Activated naive CD4-positive, alpha-beta T cell treated with anti-CD3 and anti-CD28 coated beads for 36 hours (primary cell): ENCODE results near the gene CALCOCO2. TPM values are rescaled to one million over a fixed set of nuclear protein-coding genes. Genes with fewer than 3 reads are reported as not detected.
A peak's percentile ranks its signal among the peaks of the same experiment; 100 is the strongest.
"Not testable (repeated sequence)": the region's sequence is repeated elsewhere in the genome, so short reads cannot be mapped to it uniquely, and the experiment has no call there.

Source experiments
- CTCF ChIA-PET: fragments of 350-600 bp; sonication (Branson Sonifier 250); formaldehyde crosslinking; loops from one replicate; lab custom pipeline; 2021; ENCODE audit warnings: antibody characterized with exemption; lab: Charles Lee
- DNase-seq: peaks from one replicate; pipeline ENCODE4 v3.0.0-alpha.2; 2020
- H3K27ac Mint-ChIP-seq: one replicate; pipeline ENCODE4 v1.8.0; 2021; ENCODE audit warnings: mild to moderate bottlenecking, mixed read lengths
- H3K27me3 Mint-ChIP-seq: one replicate; pipeline ENCODE4 v1.8.0; 2021; ENCODE audit warnings: low read depth, mixed read lengths
- H3K36me3 Mint-ChIP-seq: one replicate; pipeline ENCODE4 v1.8.0; 2021; ENCODE audit warnings: low read depth, mixed read lengths
- H3K4me1 Mint-ChIP-seq: one replicate; pipeline ENCODE4 v1.8.0; 2021; ENCODE audit warnings: low read depth, mixed read lengths
- H3K4me3 Mint-ChIP-seq: one replicate; pipeline ENCODE4 v1.8.0; 2021; ENCODE audit warnings: mild to moderate bottlenecking, moderate library complexity, mixed read lengths
- H3K9me3 Mint-ChIP-seq: one replicate; pipeline ENCODE4 v1.8.0; 2021; ENCODE audit warnings: mixed read lengths
- intact Hi-C: fragments of 100-400 bp; cut with micrococcal nuclease; formaldehyde crosslinking; loops from one replicate; pipeline ENCODE4 v1.15.1; 2023
- total RNA-seq, 2 experiments: library from RNA; stranded (reverse); gene quantifications; one replicate each; pipeline ENCODE4 v1.2.3, GENCODE V29; 2021

The CALCOCO2 gene
- total RNA-seq, 2 experiments from 2014 or later, result 78.2 to 80.3 TPM

DNA sequence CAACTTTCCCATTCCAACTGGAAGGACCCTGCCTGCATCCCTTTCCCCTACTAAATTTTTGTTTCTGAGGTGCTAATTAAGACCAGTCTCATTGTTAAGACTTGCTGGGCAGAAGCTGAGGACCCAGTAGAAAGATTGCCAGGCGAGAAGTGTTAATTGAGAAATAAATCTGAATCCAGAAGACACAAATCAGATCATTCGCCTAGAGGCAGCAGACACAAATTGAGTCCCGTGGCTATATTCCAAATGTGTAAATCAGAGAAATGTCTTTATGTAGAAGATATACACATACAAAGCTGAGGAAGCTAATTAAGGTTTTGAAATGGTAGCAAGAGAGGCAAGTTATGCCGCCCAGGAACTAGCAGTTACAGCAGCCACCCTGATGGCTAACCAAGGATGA, 29.6 kb downstream of the CALCOCO2 start:
- peaks cover 28% of the 10 kb centered on the region for H3K36me3 Mint-ChIP-seq

DNA sequence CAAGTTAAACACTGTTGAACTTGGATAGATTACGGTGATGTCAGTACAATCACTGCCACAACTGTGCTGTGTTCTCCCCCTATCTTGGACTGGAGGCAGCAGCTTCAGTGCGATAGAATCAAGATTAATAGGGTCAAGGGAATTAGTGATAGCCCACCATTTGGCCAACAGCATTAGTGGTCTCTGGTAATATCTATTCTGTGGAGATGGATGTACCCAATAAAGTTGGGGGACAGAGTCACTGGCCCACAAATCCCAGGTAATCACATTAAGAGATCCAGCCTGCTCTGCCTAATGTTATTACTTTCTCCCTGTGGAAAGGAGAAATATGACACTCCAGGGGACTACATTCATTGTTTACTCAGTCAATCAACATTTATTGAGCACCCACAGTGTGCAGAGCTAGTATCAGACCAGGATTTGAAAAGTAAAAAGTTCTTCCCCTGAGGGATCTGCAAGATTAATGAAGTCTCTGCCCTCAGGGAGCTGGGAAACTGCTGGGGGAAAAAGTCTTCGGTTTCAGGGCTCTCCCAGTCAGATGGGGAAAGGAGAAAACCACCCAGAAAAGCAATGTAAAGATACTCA, 38.2 kb downstream of the CALCOCO2 start:
- peaks cover 8% of the 10 kb centered on the region for H3K36me3 Mint-ChIP-seq
- no peaks in the 10 kb centered on the region for H3K9me3 Mint-ChIP-seq
- H3K27ac Mint-ChIP-seq, result no peak overlapping the region
- no peak for DNase-seq
- CTCF ChIA-PET, result interaction anchor here (0.6 to 13.9 kb wide), 6 partner anchors 10 to 137 kb away, joined by 3 to 348 read pairs (median 5); partner anchors contain the start of gene TTLL6
- peaks cover 4% of the 10 kb centered on the region for H3K4me1 Mint-ChIP-seq
- H3K27me3 Mint-ChIP-seq, result no peaks in the 10 kb centered on the region
- intact Hi-C loops, result no loop called here
- no peak overlapping the region for H3K4me3 Mint-ChIP-seq

More for the DNA sequence above, 29.6 kb downstream of the CALCOCO2 start:
- Mint-ChIP-seq H3K4me3 (no peak overlapping the region), H3K9me3 (no peaks in the 10 kb centered on the region), H3K27me3 (no peaks in the 10 kb centered on the region), H3K27ac (no peak overlapping the region), H3K4me1 (no peaks in the 10 kb centered on the region)
- no peak for DNase-seq
- CTCF ChIA-PET, result interaction anchor here (0.6 to 1.2 kb wide), 2 partner anchors 20 to 56 kb away, joined by 3 read pairs; no protein-coding TSS in a partner anchor
- intact Hi-C loops, result no loop called here

DNA sequence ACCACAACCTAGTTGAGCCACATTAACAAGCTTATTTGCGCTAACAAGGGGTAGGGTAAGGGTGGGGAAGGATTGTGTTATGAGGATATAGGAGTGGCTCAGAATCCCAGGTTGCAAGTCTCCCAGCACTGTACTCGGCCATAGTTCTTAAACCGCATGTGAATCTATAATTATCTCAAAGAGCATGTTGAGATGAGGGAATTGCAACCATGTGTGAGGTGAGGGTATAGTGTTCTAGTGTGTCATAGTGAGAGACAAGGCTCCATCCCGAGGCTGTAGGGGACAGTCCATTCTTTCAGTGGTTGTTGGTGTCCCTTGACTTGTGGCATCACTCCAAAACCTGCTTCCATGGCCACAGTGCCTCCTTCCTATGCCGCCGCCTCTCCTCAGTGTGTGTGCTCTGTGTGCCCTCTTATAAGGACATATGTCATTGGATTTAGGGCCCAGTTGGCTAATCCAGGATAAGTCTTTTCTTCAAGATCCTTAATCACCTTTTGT, 39.0 kb downstream of the CALCOCO2 start:
- CTCF ChIA-PET, result interaction anchor here (0.9 to 13.9 kb wide), 4 partner anchors 9 to 137 kb away, joined by 3 to 348 read pairs (median 4); partner anchors contain the start of gene TTLL6
- Mint-ChIP-seq H3K27me3 (peaks cover under 1% of the 10 kb centered on the region), H3K27ac (no peak overlapping the region), H3K9me3 (no peaks in the 10 kb centered on the region), H3K4me1 (peaks cover 4% of the 10 kb centered on the region), H3K36me3 (peaks cover 4% of the 10 kb centered on the region), H3K4me3 (no peak overlapping the region)
- intact Hi-C loops, result no loop called here
- no peak for DNase-seq

DNA sequence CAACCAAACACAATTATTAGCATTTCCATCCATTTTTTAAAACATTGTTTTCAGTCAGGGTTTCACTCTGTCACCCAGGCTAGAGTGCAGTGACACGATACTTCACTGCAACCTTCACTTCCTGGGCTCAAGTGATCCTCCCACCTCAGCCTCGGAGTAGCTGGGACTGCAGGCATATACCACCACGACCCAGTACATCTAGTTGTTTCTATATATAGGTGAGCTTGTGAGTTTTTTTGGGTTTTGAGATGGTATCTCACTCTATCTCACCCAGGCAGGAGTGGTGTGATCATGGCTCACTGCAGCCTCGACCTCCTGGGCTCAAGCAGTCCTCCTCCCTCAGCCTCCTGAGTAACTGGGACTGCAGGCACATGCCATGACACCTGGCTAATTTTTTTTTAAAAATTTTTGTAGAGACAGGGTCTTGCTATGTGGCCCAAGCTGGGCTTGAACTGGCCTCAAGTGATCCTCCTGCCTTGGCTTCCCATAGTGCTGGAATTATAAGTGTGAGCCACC, 40.3 kb downstream of the CALCOCO2 start:
- no peak for DNase-seq
- Mint-ChIP-seq H3K9me3 (no peaks in the 10 kb centered on the region), H3K36me3 (peaks cover under 1% of the 10 kb centered on the region), H3K4me1 (peaks cover 4% of the 10 kb centered on the region), H3K4me3 (no peak overlapping the region), H3K27me3 (peaks cover 2% of the 10 kb centered on the region), H3K27ac (no peak overlapping the region)
- intact Hi-C loops, result no loop called here
- CTCF ChIA-PET, result interaction anchor here (0.6 to 13.9 kb wide), 4 partner anchors 8 to 61 kb away, joined by 3 to 348 read pairs (median 4); partner anchors contain the start of gene TTLL6

DNA sequence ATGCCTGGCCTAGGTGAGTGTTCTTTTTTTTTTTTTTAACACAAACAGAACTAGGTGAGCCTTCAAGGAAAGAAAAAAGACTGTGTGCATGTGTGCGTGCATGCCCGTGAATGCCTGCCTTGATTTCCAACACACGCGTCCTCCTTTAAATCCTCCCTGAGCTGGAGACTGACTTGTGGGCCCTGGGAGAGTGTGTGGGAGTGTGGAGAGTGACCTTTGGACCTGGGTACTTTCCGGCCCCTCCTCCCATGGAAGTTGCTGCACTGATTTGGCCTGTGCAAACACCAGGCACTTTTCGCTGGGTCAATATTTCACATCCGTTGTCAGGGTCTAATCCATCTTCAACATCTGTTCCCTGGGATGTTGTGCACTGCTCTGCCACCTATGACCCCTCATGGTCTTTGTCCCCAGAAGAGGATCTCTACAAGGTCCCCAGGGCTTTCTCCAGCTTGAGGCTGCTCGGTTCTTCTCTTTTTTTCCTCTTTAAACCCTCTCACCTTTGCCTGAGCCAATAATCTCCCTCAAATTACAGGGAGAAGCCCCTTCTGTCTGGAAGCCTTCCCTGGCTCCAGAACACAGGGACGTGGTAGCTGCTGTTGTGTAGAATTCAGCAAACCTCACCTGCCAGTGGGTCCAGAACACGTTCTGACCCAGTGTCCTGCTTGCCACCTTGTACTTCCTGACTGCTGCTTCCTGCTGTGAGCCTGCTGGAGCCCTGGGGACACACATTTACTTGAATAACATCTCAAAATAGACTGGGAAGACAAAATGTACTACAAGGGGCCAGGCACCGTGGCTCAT, 40.9 kb downstream of the CALCOCO2 start:
- peaks cover 2% of the 10 kb centered on the region for H3K27me3 Mint-ChIP-seq

DNA sequence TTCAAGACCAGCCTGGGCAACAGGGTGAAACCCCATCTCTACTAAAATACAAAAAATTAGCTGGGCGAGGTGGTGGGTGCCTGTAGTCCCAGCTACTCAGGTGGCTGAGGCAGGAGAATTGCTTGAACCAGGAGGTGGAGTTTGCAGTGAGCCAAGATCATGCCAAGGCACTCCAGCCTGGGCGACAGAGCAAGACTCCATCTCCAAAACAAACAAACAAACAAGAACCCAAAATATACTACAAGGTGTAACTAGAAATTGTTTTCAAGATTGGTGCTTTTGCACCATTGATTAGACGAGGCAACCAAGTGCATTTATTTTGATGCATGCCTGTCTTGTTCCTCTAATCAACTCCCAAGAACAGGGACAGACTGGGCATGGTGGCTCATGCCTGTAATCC, 41.6 kb downstream of the CALCOCO2 start:
- H3K27ac Mint-ChIP-seq, H3K27me3 Mint-ChIP-seq, H3K4me3 Mint-ChIP-seq, DNase-seq, intact Hi-C loops, H3K4me1 Mint-ChIP-seq, H3K9me3 Mint-ChIP-seq, H3K36me3 Mint-ChIP-seq: not testable (repeated sequence)
- CTCF ChIA-PET, result interaction anchor here (13.9 kb wide), 1 partner anchor 62 kb away, joined by 348 read pairs; the partner anchor contains the start of gene TTLL6

More for the DNA sequence above, 40.9 kb downstream of the CALCOCO2 start:
- no peak for DNase-seq
- intact Hi-C loops, result no loop called here
- peaks cover 4% of the 10 kb centered on the region for H3K4me1 Mint-ChIP-seq
- H3K4me3 Mint-ChIP-seq, result no peak overlapping the region
- H3K27ac Mint-ChIP-seq, result no peak overlapping the region
- CTCF ChIA-PET, result interaction anchor here (0.6 to 13.9 kb wide), 4 partner anchors 7 to 61 kb away, joined by 3 to 348 read pairs (median 4); partner anchors contain the start of gene TTLL6
- H3K9me3 Mint-ChIP-seq, result no peaks in the 10 kb centered on the region
- H3K36me3 Mint-ChIP-seq, result no peaks in the 10 kb centered on the region

DNA sequence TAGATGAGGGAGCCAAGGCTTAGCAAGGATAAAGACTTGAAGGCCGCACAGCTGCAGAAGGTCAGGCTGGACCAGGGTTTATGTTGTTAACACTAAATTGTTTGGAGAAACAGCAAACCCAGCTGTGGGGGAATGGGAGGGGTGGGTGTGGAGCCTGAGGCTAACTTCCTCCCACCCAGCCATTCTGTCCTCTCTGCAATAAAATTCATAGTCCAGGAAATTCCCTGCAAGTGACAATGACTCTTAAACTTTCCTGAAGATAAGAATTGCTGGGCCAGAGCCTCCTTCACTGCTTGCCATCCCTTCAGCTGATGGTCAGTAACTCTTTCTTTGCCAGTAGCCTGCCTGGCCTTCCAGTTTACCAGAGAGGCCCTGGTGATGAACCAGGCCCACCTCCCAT, 42.4 kb downstream of the CALCOCO2 start:
- CTCF ChIA-PET, result interaction anchor here (0.8 to 13.9 kb wide), 6 partner anchors 9 to 149 kb away, joined by 3 to 348 read pairs (median 4); partner anchors contain the start of gene TTLL6
- H3K4me3 Mint-ChIP-seq, result no peak overlapping the region
- peaks cover 6% of the 10 kb centered on the region for H3K27me3 Mint-ChIP-seq
- intact Hi-C loops, result no loop called here
- DNase-seq, result no peak
- no peaks in the 10 kb centered on the region for H3K9me3 Mint-ChIP-seq
- H3K27ac Mint-ChIP-seq, result no peak overlapping the region
- peaks cover 4% of the 10 kb centered on the region for H3K4me1 Mint-ChIP-seq
- no peaks in the 10 kb centered on the region for H3K36me3 Mint-ChIP-seq

DNA sequence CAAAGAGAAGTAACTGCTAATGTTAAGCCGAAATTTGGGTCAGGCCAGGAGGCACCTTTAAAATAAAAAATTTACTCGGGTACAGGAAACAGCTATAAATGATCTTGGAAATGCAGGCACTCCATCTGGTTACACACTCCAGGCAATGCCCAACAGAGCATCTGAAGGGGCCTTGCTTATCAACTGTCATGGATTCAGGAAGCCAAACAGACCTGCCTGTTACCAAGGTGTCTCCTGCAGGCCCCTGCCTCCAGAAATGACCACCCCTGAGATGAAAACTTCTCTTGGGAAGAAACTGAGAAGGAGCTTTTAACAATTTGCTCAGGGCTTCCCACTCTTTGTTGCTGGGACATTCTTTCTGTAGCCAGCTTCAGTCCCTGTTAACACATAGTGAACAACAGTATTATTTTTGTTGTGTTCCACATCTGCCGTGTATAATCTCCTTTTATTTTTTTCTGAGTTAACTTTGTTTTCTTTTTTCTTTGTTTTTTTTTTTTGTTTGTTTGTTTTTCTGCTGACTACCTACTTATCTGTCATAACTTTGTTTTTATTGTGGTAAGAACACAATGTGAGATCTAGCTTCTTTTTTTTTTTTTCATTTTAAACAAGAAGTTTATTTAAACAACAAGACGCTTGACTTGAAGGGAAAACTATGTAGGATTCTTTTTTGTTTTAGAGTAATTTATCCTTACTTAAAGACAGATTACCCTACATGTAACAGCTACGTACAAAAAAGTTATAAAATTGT, 43.0 kb downstream of the CALCOCO2 start:
- Mint-ChIP-seq H3K9me3 (no peaks in the 10 kb centered on the region), H3K4me1 (peaks cover 4% of the 10 kb centered on the region), H3K27ac (no peak overlapping the region), H3K36me3 (no peaks in the 10 kb centered on the region), H3K27me3 (peaks cover 6% of the 10 kb centered on the region), H3K4me3 (no peak overlapping the region)
- intact Hi-C loops, result no loop called here
- DNase-seq, result no peak
- CTCF ChIA-PET, result interaction anchor here (0.6 to 13.9 kb wide), 8 partner anchors 10 to 197 kb away, joined by 3 to 348 read pairs (median 4); partner anchors contain the start of gene TTLL6

DNA sequence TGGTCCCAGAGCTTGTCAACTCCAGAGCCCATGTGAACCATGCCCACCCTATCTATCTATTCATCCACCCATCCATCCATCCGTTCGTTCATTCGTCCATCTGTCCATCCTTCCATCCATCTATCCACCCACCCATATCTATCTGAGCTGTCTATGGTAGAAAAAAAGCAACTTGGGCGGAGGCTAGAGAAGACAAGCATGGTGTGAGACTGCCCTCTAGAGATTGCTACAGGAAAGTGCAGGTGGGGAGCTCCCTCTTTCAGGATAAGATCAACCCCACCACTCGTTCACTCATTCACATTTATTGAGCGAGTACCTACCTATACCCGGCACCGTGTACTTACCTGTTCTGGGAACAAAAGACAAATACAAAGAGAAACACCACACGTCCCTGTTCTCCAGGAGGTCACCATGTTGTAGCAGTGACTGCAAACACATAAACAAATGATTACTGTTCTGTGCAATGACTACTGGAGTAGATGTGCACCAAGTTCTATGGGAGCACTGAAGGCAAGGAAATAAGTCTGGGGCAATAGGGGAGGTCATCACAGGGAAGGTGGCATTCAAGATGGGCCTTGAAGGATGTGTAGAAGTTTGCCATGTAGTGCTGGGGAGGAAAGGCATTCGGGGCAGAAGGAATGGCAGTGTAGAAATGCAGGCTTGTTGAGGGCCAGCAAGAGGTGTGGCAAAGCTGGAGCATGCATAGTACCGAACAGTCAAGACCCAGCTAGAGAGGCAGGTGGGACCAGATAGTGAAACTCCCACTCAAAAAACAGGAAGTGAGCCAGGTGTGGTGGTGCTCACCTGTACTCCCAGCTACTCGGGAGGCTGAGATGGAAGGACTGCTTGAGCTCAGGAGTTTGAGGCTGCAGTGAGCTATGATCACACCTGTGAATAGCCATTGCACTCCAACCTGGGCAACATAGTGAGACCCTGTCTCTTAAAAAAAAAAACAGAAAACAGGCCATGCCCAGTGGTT, 48.4 kb downstream of the CALCOCO2 start:
- Mint-ChIP-seq H3K4me3 (no peak overlapping the region), H3K9me3 (no peaks in the 10 kb centered on the region), H3K27ac (no peak overlapping the region), H3K27me3 (peaks cover 6% of the 10 kb centered on the region), H3K36me3 (no peaks in the 10 kb centered on the region), H3K4me1 (no peaks in the 10 kb centered on the region)
- peak; percentile 68 for DNase-seq
- CTCF ChIA-PET, result interaction anchor here (0.5 to 13.9 kb wide), 57 partner anchors 8 to 221 kb away, joined by 3 to 348 read pairs (median 5); partner anchors contain the start of genes ATP5MC1, CALCOCO2, PRAC2 and TTLL6
- intact Hi-C loops, result loop anchor here (1.0 to 2.0 kb wide), 6 partner anchors 65 to 208 kb away; no protein-coding TSS in a partner anchor

DNA sequence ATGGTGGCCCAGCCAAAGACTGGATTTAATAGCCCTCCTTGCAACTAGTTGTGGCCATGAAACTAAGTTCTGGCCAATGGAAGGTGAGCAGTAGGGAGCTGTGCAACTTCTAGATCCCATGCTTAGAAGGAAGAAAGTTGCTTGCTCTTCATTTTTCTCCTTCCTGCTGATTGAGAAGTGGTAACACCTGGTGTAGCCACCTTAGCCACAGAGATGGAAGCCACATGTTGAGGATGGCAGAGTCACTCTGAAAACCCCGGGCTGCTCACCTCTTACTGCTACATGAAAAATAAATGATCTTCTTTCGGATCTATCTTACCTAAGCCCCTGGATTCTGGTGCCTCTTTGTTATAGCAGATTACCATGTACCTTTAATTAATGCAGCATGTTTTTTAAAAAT, 51.4 kb downstream of the CALCOCO2 start:
- CTCF ChIA-PET, result interaction anchor here (0.6 to 5.2 kb wide), 6 partner anchors 21 to 204 kb away, joined by 3 to 34 read pairs (median 4); no protein-coding TSS in a partner anchor
- Mint-ChIP-seq H3K36me3 (no peaks in the 10 kb centered on the region), H3K27ac (no peak overlapping the region), H3K4me3 (no peak overlapping the region), H3K4me1 (peaks cover 2% of the 10 kb centered on the region), H3K27me3 (peaks cover 3% of the 10 kb centered on the region), H3K9me3 (no peaks in the 10 kb centered on the region)
- intact Hi-C loops, result no loop called here
- DNase-seq, result no peak
